Brain microvascular endothelial cell (primary cell): ENCODE results near the gene EME2.

Experiments used
- DNase-seq: peaks from one replicate; pipeline ENCODE4 v3.0.0-alpha.2; 2020
- H3K27ac ChIP-seq: fragments of 250-450 bp; sonication (Bioruptor Pico); 2 replicates; pipeline ENCODE4 v1.5.1; 2020; ENCODE audit warnings: mild to moderate bottlenecking, moderate library complexity
- H3K27me3 ChIP-seq: fragments of 250-450 bp; sonication (Bioruptor Pico); replicated peaks from 2 replicates; pipeline ENCODE4 v1.5.1; 2020; ENCODE audit warnings: mild to moderate bottlenecking
- H3K36me3 ChIP-seq: fragments of 250-450 bp; sonication (Bioruptor Pico); replicated peaks from 2 replicates; pipeline ENCODE4 v1.5.1; 2020; ENCODE audit warnings: mild to moderate bottlenecking
- H3K4me3 ChIP-seq: 2 replicates; pipeline ENCODE4 v1.5.1; 2011; ENCODE audit warnings: low read depth, mild to moderate bottlenecking, control low read depth, low read length, moderate library complexity
- CTCF ChIP-seq: IDR thresholded peaks from 2 replicates; pipeline ENCODE4 v1.5.1; 2011; ENCODE audit warnings: low read depth, mild to moderate bottlenecking, moderate library complexity, low read length, control low read depth, inconsistent platforms; ENCODE audit errors: missing control alignments
- in situ Hi-C: cut with HindIII; loops from 2 replicates; pipeline ENCODE4 v1.10.0; 2017; ENCODE audit warnings: low sequenced_read_pairs, low pct_ligation_motif_present

EME2 gene

GRCh38 chr16:1788708-1789100 lies 16.1 kb downstream of the EME2 start:
- H3K27ac ChIP-seq, result no peak overlapping the region
- peaks cover 27% of the 10 kb centered on the region for H3K36me3 ChIP-seq
- no peak for TF ChIP-seq CTCF
- in situ Hi-C loops, result no loop called here
- H3K4me3 ChIP-seq, result no peak overlapping the region
- H3K27me3 ChIP-seq, result no peaks in the 10 kb centered on the region
- no peak for DNase-seq

GRCh38 chr16:1789643-1790045 lies 17.0 kb downstream of the EME2 start:
- no peak overlapping the region for H3K27ac ChIP-seq
- H3K4me3 ChIP-seq, result no peak overlapping the region
- H3K36me3 ChIP-seq, result peaks cover 27% of the 10 kb centered on the region
- DNase-seq, result no peak
- no peaks in the 10 kb centered on the region for H3K27me3 ChIP-seq
- in situ Hi-C loops, result no loop called here
- TF ChIP-seq CTCF, result no peak

GRCh38 chr16:1790261-1790610 lies 17.6 kb downstream of the EME2 start:
- no peaks in the 10 kb centered on the region for H3K27me3 ChIP-seq
- in situ Hi-C loops, result no loop called here
- no peak overlapping the region for H3K27ac ChIP-seq
- H3K4me3 ChIP-seq, result no peak overlapping the region
- DNase-seq, result no peak
- peaks cover 27% of the 10 kb centered on the region for H3K36me3 ChIP-seq
- no peak for TF ChIP-seq CTCF

- Histone ChIP-seq H3K36me3 (peaks cover 27% of the 10 kb centered on the region), H3K27ac (no peak overlapping the region), H3K4me3 (no peak overlapping the region), H3K27me3 (no peaks in the 10 kb centered on the region)
- no peak for TF ChIP-seq CTCF
- no peak for DNase-seq
- in situ Hi-C loops, result no loop called here
These were observed 18.1 kb downstream of the EME2 start for GRCh38 chr16:1790611-1791255.

GRCh38 chr16:1791256-1791942 lies 18.8 kb downstream of the EME2 start:
- in situ Hi-C loops, result no loop called here
- DNase-seq, result no peak
- Histone ChIP-seq H3K4me3 (no peak overlapping the region), H3K27me3 (no peaks in the 10 kb centered on the region), H3K36me3 (peaks cover 25% of the 10 kb centered on the region), H3K27ac (no peak overlapping the region)
- TF ChIP-seq CTCF, result no peak
